Activated CD8-positive, alpha-beta T cell treated with anti-CD3 and anti-CD28 coated beads for 36 hours (primary cell): ENCODE measurements around the gene ACOT11. TPM values are rescaled to one million over a fixed set of nuclear protein-coding genes. Genes with fewer than 3 reads are reported as not detected.

ENCODE experiments used
- ATAC-seq: fragments of 200-7000 bp; cut with Tn5 transposase; one replicate; pipeline ENCODE4 v1.10.0; 2021; ENCODE audit warnings: mild to moderate bottlenecking, moderate library complexity
- CTCF ChIA-PET: fragments of 350-600 bp; sonication (Branson Sonifier 250); formaldehyde crosslinking; loops from one replicate; lab custom pipeline; 2021; ENCODE audit warnings: antibody characterized with exemption; lab: Charles Lee
- POLR2A ChIA-PET: fragments of 350-600 bp; sonication (Branson Sonifier 250); formaldehyde crosslinking; loops from one replicate; lab custom pipeline; 2021; ENCODE audit warnings: antibody characterized with exemption; lab: Charles Lee
- DNase-seq: peaks from one replicate; pipeline ENCODE4 v3.0.0-alpha.2; 2020
- H3K27ac Mint-ChIP-seq: one replicate; pipeline ENCODE4 v1.8.0; 2021; ENCODE audit warnings: mild to moderate bottlenecking, mixed read lengths
- H3K27me3 Mint-ChIP-seq: one replicate; pipeline ENCODE4 v1.8.0; 2021; ENCODE audit warnings: mixed read lengths
- H3K36me3 Mint-ChIP-seq: one replicate; pipeline ENCODE4 v1.8.0; 2021; ENCODE audit warnings: low read depth, mixed read lengths
- H3K4me1 Mint-ChIP-seq: one replicate; pipeline ENCODE4 v1.8.0; 2021; ENCODE audit warnings: low read depth, mixed read lengths
- H3K4me3 Mint-ChIP-seq: one replicate; pipeline ENCODE4 v1.8.0; 2021; ENCODE audit warnings: mild to moderate bottlenecking, moderate library complexity, mixed read lengths
- H3K9me3 Mint-ChIP-seq: one replicate; pipeline ENCODE4 v1.8.0; 2021; ENCODE audit warnings: mixed read lengths
- CTCF ChIP-seq: fragments of 200-600 bp; IDR thresholded peaks from one replicate; pipeline ENCODE4 v1.8.0; 2022; ENCODE audit warnings: antibody characterized with exemption, mild to moderate bottlenecking
- intact Hi-C: fragments of 100-400 bp; cut with micrococcal nuclease; formaldehyde crosslinking; loops from one replicate; pipeline ENCODE4 v1.10.0; 2022
- total RNA-seq, 2 experiments: library from RNA; stranded (reverse); gene quantifications; one replicate each; pipeline ENCODE4 v1.2.3, GENCODE V29; 2021

Gene ACOT11
- total RNA-seq, 2 experiments from 2014 or later, result 1.1 to 1.2 TPM

DNA sequence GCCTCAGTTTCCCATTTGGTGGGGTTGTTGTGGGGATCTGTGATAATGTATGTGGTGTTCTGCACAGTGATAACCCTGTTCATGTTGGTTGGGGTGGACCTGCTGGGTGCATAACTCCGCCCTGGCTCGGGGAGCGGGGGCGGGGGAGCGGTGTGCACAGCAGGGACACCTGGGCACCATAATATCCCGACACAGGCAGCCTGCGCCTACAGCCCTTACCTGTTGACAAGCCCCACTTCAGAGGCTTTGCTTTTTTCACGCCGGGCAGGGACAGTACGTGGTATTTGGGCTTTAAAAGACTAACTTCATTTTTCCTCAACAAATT is 48.0 kb upstream of the ACOT11 start:
- ChIA-PET POLR2A (no interaction called here), CTCF (interaction anchor here (0.8 to 3.5 kb wide), 15 partner anchors 11 to 383 kb away, joined by 3 to 26 read pairs (median 4); partner anchors contain the start of genes ACOT11 and TTC22)
- Mint-ChIP-seq H3K4me1 (peaks cover 7% of the 10 kb centered on the region), H3K27ac (no peak overlapping the region), H3K27me3 (peaks cover 19% of the 10 kb centered on the region), H3K9me3 (no peaks in the 10 kb centered on the region), H3K4me3 (peak overlapping the region; percentile 28), H3K36me3 (no peaks in the 10 kb centered on the region)
- DNase-seq, result no peak
- TF ChIP-seq CTCF, result no peak
- no peak for ATAC-seq
- intact Hi-C loops, result no loop called here

- intact Hi-C loops, result no loop called here
- Mint-ChIP-seq H3K4me1 (peaks cover 7% of the 10 kb centered on the region), H3K4me3 (no peak overlapping the region), H3K9me3 (no peaks in the 10 kb centered on the region), H3K27ac (no peak overlapping the region), H3K27me3 (peaks cover 19% of the 10 kb centered on the region), H3K36me3 (no peaks in the 10 kb centered on the region)
- ATAC-seq (no peak), DNase-seq (no peak)
- TF ChIP-seq CTCF, result no peak
- CTCF ChIA-PET, result no interaction called here
- POLR2A ChIA-PET, result interaction anchor here (0.6 kb wide), 1 partner anchor 57 kb away, joined by 4 read pairs; no protein-coding TSS in a partner anchor
These were observed 46.2 kb upstream of the ACOT11 start for GRCh38 chr1:54501849-54502248.

GRCh38 chr1:54502342-54502741 is 45.7 kb upstream of the ACOT11 start:
- Mint-ChIP-seq H3K9me3 (no peaks in the 10 kb centered on the region), H3K36me3 (no peaks in the 10 kb centered on the region), H3K4me3 (no peak overlapping the region), H3K4me1 (peaks cover 7% of the 10 kb centered on the region), H3K27me3 (peaks cover 17% of the 10 kb centered on the region), H3K27ac (no peak overlapping the region)
- intact Hi-C loops, result no loop called here
- ChIA-PET POLR2A (interaction anchor here (0.6 kb wide), 1 partner anchor 56 kb away, joined by 4 read pairs; no protein-coding TSS in a partner anchor), CTCF (no interaction called here)
- ATAC-seq (no peak), DNase-seq (no peak)
- no peak for TF ChIP-seq CTCF

GRCh38 chr1:54506594-54506993 is 41.4 kb upstream of the ACOT11 start:
- ATAC-seq, result peak; percentile 47
- TF ChIP-seq CTCF, result no peak
- H3K4me1 Mint-ChIP-seq, result no peaks in the 10 kb centered on the region
- POLR2A ChIA-PET, result no interaction called here
- intact Hi-C loops, result no loop called here
- peaks cover 4% of the 10 kb centered on the region for H3K27me3 Mint-ChIP-seq
- no peak overlapping the region for H3K27ac Mint-ChIP-seq
- no peak overlapping the region for H3K4me3 Mint-ChIP-seq
- H3K9me3 Mint-ChIP-seq, result no peaks in the 10 kb centered on the region
- CTCF ChIA-PET, result interaction anchor here (3.9 kb wide), 1 partner anchor 17 kb away, joined by 12 read pairs; no protein-coding TSS in a partner anchor
- no peak for DNase-seq
- no peaks in the 10 kb centered on the region for H3K36me3 Mint-ChIP-seq

DNA sequence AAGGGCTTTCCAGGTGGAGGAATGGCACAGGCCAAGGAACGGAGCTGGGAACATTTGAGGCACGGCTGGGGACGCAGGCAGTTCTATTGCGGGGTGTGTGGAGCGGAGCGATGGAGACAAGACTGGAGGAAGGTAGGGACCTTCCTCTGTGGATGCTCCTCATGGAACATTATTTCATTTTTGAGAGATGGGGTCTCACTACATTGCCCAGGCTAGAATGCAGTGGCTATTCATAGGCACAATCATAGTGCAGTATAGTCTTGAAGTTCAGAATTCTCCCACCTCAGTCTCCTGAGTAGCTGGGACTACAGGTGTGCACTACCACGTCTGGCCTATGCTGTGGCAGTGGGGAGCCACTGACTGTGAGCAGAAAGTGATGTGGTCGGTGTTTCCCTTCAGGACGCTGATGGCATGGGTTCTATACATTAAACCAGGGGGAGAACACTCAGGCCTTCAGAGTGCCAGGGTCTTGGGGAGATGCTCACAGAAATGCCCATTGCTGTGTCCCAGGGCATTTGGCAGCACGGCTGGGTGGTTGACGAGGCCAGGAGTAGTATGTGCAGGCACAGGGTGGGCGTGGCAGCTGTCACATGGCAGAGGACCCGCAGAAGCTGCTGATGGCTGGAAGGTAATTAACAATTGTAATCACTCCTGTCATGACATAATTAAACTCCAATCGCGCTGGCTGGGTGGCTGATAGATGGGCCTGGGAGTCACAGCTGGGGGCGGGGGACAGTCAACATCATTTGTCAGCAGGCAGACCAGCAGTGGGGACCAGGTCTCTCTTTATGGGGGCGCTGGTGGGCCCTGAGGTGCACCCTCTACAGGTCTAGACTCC is 40.8 kb upstream of the ACOT11 start:
- H3K9me3 Mint-ChIP-seq, result no peaks in the 10 kb centered on the region
- intact Hi-C loops, result no loop called here
- H3K4me1 Mint-ChIP-seq, result no peaks in the 10 kb centered on the region
- no peak for TF ChIP-seq CTCF
- ATAC-seq (no peak), DNase-seq (no peak)
- no peak overlapping the region for H3K27ac Mint-ChIP-seq
- H3K36me3 Mint-ChIP-seq, result no peaks in the 10 kb centered on the region
- CTCF ChIA-PET, result interaction anchor here (3.9 kb wide), 1 partner anchor 18 kb away, joined by 12 read pairs; no protein-coding TSS in a partner anchor
- peaks cover 2% of the 10 kb centered on the region for H3K27me3 Mint-ChIP-seq
- H3K4me3 Mint-ChIP-seq, result no peak overlapping the region
- POLR2A ChIA-PET, result no interaction called here
